ENCODE results near the gene CEP164. TPM values are rescaled to one million over a fixed set of nuclear protein-coding genes. Genes with fewer than 3 reads are reported as not detected.

The CEP164 gene
- total and polyA plus RNA-seq, 2 of the 8 experiments (the other 6 are each of a cell fraction or from before 2014, with no cell fraction given): 8.4 to 20.8 TPM

DNA sequence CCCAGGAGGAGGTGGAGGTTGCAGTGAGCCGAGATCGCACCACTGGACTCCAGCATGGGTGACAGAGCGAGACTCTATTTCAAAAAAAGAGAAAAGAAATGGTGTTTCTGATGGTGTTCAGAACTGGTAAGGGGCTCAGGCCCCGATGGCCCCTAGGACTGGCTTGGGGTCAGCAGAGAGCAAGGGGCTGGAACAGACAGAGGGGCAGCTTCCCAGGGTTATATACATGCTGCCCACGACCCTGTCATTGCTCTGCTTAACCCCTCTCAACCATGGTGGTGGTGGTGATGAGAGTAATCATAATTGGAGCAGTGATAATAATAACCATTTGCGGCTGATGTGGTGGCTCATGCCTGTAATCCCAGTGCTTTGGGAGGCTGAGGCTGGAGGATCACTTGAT, 79.4 kb downstream of the CEP164 start:
- Histone ChIP-seq H2BK5ac (ENCODE audit: low read depth, low read length) (no peak overlapping the region), H3K27ac (ENCODE audit: low read depth, low read length) (no peak overlapping the region), H3K14ac (ENCODE audit: insufficient read length) (no peak overlapping the region), H2BK120ac (replicated peaks; ENCODE audit: low read depth, low read length) (no peak overlapping the region), H3K23ac (ENCODE audit: insufficient read length) (no peak overlapping the region), H3K4me2 (ENCODE audit: insufficient read depth in 1 of 2, low read depth in 2 of 2, low read length in 2 of 2) (no peak overlapping the region), H3K56ac (replicated peaks; ENCODE audit: insufficient read length, low read depth, low read length) (no peak overlapping the region), H3K4me1 (replicated peaks in 1 of 4; ENCODE audit: control insufficient read depth in 3 of 4, insufficient read depth in 4 of 4, low read length in 3 of 4) (peaks cover 0 to 4% (median 0%) of the 10 kb centered on the region in 4 experiments; a peak in 2 of 7 replicates), H3K79me1 (ENCODE audit: low read depth, low read length) (no peaks in the 10 kb centered on the region), H3K23me2 (ENCODE audit: low read depth, low read length) (no peaks in the 10 kb centered on the region), H2AK5ac (ENCODE audit: low read depth, low read length) (no peak overlapping the region), H3K79me2 (ENCODE audit: control insufficient read depth in 1 of 2, insufficient read depth in 2 of 2, low read length in 2 of 2) (no peaks in the 10 kb centered on the region), H4K91ac (replicated peaks; ENCODE audit: insufficient read length, low read length) (no peak overlapping the region), H3K36me3 (ENCODE audit: control insufficient read depth in 2 of 4, insufficient read depth in 4 of 4, low read length in 3 of 4) (peaks cover 0 to 13% (median 2%) of the 10 kb centered on the region in 4 experiments; a peak in 4 of 8 replicates), H4K20me1 (replicated peaks in 1 of 2; ENCODE audit: control insufficient read depth in 1 of 2, insufficient read depth in 2 of 2, low read length in 2 of 2) (no peaks in the 10 kb centered on the region), H2BK15ac (ENCODE audit: low read length) (no peak overlapping the region), H3K4me3 (ENCODE audit: extremely low read depth in 1 of 4, insufficient read depth in 2 of 4, low read depth in 3 of 4, low read length in 4 of 4) (no peak overlapping the region), H3K4ac (replicated peaks; ENCODE audit: insufficient read length, low read depth, low read length) (no peak overlapping the region), H3K9ac (replicated peaks in 1 of 4; ENCODE audit: extremely low read depth in 1 of 4, low read depth in 3 of 4, low read length in 3 of 4) (no peak overlapping the region), H4K8ac (ENCODE audit: extremely low read depth, insufficient read depth, low read length) (no peak overlapping the region), H4K5ac (ENCODE audit: insufficient read length, low read depth, low read length) (no peak overlapping the region), H2BK12ac (ENCODE audit: low read depth, low read length) (no peak overlapping the region), H3K27me3 (replicated peaks in 1 of 4; ENCODE audit: control insufficient read depth in 3 of 4, extremely low read depth in 1 of 4, insufficient read depth in 3 of 4, low read length in 3 of 4) (no peaks in the 10 kb centered on the region), H3K9me3 (ENCODE audit: insufficient read depth in 2 of 2, low read depth in 1 of 2, low read length in 1 of 2) (peaks cover 7 to 12% of the 10 kb centered on the region in 2 experiments), H2AFZ (ENCODE audit: low read length) (no peak overlapping the region), H3K18ac (ENCODE audit: extremely low read depth, low read length) (no peak overlapping the region), H2BK20ac (ENCODE audit: low read length) (no peak overlapping the region)
- FAIRE-seq (no peak), DNase-seq (ENCODE audit: low read depth in 1 of 2, low spot score in 2 of 2) (no peak)
- WGBS, 2 experiments (ENCODE audit: extremely low coverage in 1 of 2, insufficient coverage in 1 of 2, insufficient read length in 1 of 2, insufficient replicate concordance in 2 of 2, low coverage in 1 of 2, low lambda C conversion rate in 2 of 2, missing lambda C conversion rate in 1 of 2): 86% methylated on average over 6 of the region's 6 CpGs; no CpG with 5 or more reads in 1 of the 2 experiments
- POLR2A ChIA-PET (ENCODE audit: partially characterized antibody): interaction anchor here (0.6 kb wide), 1 partner anchor 225 kb away, joined by 3 read pairs; no protein-coding TSS in a partner anchor
- CTCF ChIA-PET (ENCODE audit: partially characterized antibody): no interaction called here
- TF ChIP-seq PHF8 (conservative IDR thresholded peaks at IDR 0.05; ENCODE audit: low read depth, low read length) (no peak), EZH2 (IDR thresholded peaks at IDR 0.05; ENCODE audit: low read depth, low read length, severe bottlenecking) (no peak), CHD1 (IDR thresholded peaks at IDR 0.05; ENCODE audit: low read depth, low read length) (no peak), SIN3A (conservative IDR thresholded peaks at IDR 0.05 in 1 of 2, IDR thresholded peaks at IDR 0.05 in 1 of 2; ENCODE audit: low read depth in 1 of 2, low read length in 2 of 2) (no peak), RXRA (IDR thresholded peaks at IDR 0.05; ENCODE audit: insufficient read depth, low read depth, low read length) (no peak), EGR1 (IDR thresholded peaks at IDR 0.05; ENCODE audit: borderline replicate concordance, low read depth, low read length) (no peak), MAFK (IDR thresholded peaks at IDR 0.05; ENCODE audit: low read depth, low read length) (no peak), KDM4A (IDR thresholded peaks at IDR 0.05; ENCODE audit: low read depth, low read length, severe bottlenecking) (no peak)
- TF ChIP-seq, protein P1, sequence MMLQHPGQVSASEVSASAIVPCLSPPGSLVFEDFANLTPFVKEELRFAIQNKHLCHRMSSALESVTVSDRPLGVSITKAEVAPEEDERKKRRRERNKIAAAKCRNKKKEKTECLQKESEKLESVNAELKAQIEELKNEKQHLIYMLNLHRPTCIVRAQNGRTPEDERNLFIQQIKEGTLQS (IDR thresholded peaks at IDR 0.05; ENCODE audit: insufficient read depth, low read depth, low read length): no peak
- TF ChIP-seq, protein P2, sequence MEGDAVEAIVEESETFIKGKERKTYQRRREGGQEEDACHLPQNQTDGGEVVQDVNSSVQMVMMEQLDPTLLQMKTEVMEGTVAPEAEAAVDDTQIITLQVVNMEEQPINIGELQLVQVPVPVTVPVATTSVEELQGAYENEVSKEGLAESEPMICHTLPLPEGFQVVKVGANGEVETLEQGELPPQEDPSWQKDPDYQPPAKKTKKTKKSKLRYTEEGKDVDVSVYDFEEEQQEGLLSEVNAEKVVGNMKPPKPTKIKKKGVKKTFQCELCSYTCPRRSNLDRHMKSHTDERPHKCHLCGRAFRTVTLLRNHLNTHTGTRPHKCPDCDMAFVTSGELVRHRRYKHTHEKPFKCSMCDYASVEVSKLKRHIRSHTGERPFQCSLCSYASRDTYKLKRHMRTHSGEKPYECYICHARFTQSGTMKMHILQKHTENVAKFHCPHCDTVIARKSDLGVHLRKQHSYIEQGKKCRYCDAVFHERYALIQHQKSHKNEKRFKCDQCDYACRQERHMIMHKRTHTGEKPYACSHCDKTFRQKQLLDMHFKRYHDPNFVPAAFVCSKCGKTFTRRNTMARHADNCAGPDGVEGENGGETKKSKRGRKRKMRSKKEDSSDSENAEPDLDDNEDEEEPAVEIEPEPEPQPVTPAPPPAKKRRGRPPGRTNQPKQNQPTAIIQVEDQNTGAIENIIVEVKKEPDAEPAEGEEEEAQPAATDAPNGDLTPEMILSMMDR (IDR thresholded peaks at IDR 0.05; ENCODE audit: control extremely low read depth in 1 of 3, insufficient read depth in 1 of 3, low read depth in 1 of 3, low read length in 3 of 3): no peak
